T-helper 2 cell treated with Interferon-gamma antibody and Interleukin-4, amounts not matched to agents 5 μg/mL and 100 μg/mL, for 36 hours (primary cell): ENCODE results near the gene TRIP4.
"Not testable (repeated sequence)": the region's sequence is repeated elsewhere in the genome, so short reads cannot be mapped to it uniquely, and the experiment has no call there.

Experiments used
- DNase-seq: peaks from one replicate; pipeline ENCODE4 v3.0.0; 2021; ENCODE audit warnings: low spot score
- H3K27ac Mint-ChIP-seq: one replicate; pipeline ENCODE4 v1.8.0; 2021; ENCODE audit warnings: mild to moderate bottlenecking, mixed read lengths
- H3K27me3 Mint-ChIP-seq: one replicate; pipeline ENCODE4 v1.8.0; 2021; ENCODE audit warnings: low read depth, mixed read lengths
- H3K36me3 Mint-ChIP-seq: one replicate; pipeline ENCODE4 v1.8.0; 2021; ENCODE audit warnings: low read depth, mixed read lengths
- H3K4me1 Mint-ChIP-seq: one replicate; pipeline ENCODE4 v1.8.0; 2021; ENCODE audit warnings: low read depth, mixed read lengths
- H3K4me3 Mint-ChIP-seq: one replicate; pipeline ENCODE4 v1.8.0; 2022; ENCODE audit warnings: mild to moderate bottlenecking, moderate library complexity, mixed read lengths
- H3K9me3 Mint-ChIP-seq: one replicate; pipeline ENCODE4 v1.8.0; 2021; ENCODE audit warnings: mixed read lengths

Gene TRIP4

DNA sequence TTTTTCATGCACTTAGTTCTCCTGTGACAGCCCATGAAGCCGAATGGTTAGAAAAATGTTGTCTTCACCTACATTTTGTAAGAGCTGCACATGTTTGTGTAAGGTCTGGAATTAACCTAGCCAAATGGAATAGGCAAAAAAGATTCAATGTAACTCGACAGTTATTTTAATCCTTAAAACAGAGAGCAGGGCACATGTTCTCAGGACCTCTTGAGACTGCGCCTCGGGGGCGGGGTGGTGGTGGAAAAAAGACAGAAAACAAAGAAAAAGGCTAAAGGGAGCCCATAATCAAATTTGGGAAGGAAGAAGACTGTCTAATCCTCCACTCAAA is 31.0 kb upstream of the TRIP4 start:
- Mint-ChIP-seq H3K9me3 (no peaks in the 10 kb centered on the region), H3K27me3 (no peaks in the 10 kb centered on the region), H3K27ac (peak overlapping the region; percentile 81), H3K4me3 (peak overlapping the region; percentile 85), H3K36me3 (peaks cover 13% of the 10 kb centered on the region), H3K4me1 (peaks cover 19% of the 10 kb centered on the region)
- DNase-seq: no peak

DNA sequence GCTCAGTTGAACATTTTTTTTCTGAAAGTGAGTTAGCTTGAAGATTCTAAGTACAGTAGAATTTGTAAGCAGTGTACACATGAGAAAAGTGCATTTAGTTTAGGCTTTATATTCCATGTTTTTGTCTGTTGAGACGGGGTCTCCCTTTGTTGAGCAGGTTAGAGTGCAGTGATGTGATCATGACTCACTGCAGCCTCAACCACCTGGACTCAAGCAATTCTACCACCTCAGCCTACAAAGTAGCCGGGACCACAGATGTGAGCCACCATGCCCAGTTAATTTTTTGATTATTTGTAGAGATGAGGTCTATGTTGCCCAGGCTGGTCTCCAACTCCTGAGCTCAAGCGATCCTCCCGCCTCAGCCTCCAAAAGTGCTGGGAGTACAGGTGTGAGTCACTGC is 26.4 kb upstream of the TRIP4 start:
- no peak overlapping the region for H3K27ac Mint-ChIP-seq
- peaks cover 27% of the 10 kb centered on the region for H3K36me3 Mint-ChIP-seq
- no peak for DNase-seq
- no peak overlapping the region for H3K4me3 Mint-ChIP-seq
- peaks cover 10% of the 10 kb centered on the region for H3K4me1 Mint-ChIP-seq
- no peaks in the 10 kb centered on the region for H3K9me3 Mint-ChIP-seq
- no peaks in the 10 kb centered on the region for H3K27me3 Mint-ChIP-seq

DNA sequence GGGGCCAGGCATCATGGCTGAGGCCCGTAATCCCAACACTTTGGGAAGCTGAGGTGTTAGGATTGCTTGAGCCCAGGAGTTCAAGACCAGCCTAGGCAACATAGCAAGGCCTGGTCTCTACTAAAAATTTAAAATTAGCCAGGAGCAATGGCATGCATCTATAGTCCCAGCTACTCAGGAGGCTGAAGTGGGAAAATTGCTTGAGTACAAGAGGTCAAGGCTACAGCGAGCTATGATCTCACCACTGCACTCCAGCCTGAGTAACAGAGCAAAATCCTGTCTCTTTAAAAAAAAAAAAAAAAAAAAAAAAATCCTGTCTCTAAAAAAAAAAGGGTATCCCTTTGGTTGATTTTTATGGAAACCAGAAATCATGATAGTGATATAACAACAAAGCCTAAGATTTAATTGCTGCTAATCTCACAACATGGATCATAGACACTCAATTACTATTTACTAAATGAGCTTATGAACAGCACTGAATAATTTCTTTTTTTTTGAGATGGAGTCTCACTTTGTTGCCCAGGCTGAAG is 18.5 kb upstream of the TRIP4 start:
- Mint-ChIP-seq H3K4me1 (peaks cover 17% of the 10 kb centered on the region), H3K27me3 (no peaks in the 10 kb centered on the region), H3K36me3 (peaks cover 26% of the 10 kb centered on the region), H3K4me3 (no peak overlapping the region), H3K9me3 (no peaks in the 10 kb centered on the region), H3K27ac (no peak overlapping the region)
- no peak for DNase-seq

DNA sequence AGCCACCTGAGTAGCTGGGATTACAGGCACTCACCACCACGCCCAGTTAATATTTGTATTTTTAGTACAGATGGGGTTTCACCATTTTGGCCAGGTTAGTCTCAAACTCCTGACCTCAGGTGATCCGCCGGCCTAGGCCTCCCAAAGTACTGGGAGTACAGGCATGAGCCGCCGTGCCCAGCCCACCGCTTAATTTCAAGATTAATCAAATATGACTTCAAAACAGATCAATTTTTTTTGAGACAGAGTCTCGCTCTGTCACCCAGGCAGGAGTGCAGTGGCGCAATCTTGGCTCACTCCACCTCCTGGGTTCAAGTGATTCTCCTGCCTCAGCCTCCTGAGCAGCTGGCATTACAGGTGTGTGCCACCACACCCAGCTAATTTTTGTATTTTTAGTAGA is 16.3 kb upstream of the TRIP4 start:
- H3K27me3 Mint-ChIP-seq, H3K4me3 Mint-ChIP-seq, H3K27ac Mint-ChIP-seq, H3K9me3 Mint-ChIP-seq, DNase-seq: not testable (repeated sequence)
- peaks cover 21% of the 10 kb centered on the region for H3K4me1 Mint-ChIP-seq
- peaks cover 31% of the 10 kb centered on the region for H3K36me3 Mint-ChIP-seq

DNA sequence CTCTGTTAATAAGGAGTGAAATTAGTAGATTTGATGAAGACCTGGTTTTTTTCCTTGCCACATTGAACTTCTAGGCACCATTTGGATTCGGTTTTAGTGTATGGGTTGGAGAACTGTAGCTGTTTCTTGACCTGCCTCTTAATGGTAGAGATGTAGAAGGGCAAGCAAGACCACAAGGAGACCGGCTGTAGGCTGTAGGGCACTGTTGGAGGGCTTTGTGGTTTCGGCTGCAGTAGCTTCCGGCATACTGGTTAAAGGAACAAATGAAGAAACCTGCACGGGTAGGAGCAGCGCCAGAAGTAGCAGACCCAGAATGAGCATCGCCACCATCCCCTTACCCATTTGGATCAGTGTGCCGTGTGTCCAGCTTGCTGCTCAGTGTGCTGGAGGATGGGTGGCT is 14.3 kb upstream of the TRIP4 start:
- no peak for DNase-seq
- Mint-ChIP-seq H3K27me3 (no peaks in the 10 kb centered on the region), H3K4me1 (peaks cover 21% of the 10 kb centered on the region), H3K36me3 (peaks cover 38% of the 10 kb centered on the region), H3K4me3 (peak overlapping the region; percentile 64), H3K27ac (peak overlapping the region; percentile 64), H3K9me3 (no peaks in the 10 kb centered on the region)

DNA sequence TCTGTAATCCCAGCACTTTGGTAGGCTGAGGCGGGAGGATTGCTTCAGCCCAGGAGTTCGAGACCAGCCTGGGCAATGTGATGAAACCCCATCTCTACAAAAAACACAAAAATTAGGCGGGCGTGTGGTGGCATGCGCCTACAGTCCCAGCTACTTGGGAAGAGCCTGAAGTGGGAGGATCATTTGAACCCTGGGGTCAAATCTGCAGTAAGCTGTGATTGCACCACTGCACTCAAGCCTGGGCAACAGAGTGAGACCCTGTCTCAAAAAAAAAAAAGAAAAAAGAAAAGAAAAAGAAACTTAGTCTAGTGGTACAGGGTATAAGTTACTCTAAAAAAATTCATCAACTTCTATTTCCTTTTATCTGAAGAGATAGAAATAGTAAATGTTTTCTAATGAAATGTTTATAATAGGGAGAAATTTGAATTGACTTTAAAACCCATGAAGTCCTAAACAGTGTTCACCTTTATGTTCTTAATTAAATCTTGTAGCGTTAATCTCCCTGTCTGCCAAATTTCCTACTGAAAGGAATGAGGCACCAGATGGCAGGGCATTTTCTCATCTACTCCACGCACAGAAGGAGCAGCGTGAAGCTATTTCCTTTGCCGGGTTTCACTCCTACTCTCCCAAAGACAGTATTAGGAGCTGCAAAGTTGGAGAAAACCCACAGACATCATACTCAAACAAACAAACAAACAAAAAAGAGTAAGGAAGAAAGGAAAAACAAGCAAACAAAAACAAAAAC is 8.2 kb upstream of the TRIP4 start:
- peaks cover 32% of the 10 kb centered on the region for H3K36me3 Mint-ChIP-seq
- no peak for DNase-seq

DNA sequence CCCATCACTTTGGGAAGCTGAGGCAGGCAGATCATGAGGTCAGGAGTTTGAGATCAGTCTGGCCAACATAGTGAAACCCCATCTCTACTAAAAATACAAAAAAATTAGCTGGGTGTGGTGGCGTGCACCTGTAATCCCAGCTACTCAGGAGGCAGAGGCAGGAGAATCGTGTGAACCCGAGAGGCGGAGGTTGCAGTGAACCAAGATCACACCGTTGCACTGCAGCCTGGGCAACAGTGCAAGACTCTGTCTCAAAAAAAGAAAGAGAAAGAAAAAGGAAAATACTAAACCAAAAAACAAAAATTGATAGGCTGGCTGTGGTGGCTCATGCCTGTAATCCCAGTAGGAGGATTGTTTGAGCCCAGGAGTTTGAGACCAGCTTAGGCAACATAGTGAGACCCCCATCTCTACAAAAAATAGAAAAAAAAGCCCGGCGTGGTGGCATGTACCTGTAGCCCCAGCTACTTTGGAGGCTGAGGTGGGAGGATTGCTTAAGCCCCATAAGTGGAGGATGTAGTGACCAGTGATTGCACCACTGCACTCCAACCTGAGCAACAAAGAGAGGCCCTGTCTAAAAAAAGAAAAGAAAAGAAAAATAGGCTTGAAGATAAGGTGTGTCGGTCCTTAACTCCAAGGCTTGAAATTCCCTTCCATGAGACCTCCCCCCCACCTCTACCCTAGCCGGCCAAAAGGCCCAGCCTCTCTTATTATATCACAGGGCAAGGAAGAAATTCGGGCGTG is 7.3 kb upstream of the TRIP4 start:
- H3K9me3 Mint-ChIP-seq, H3K27me3 Mint-ChIP-seq, DNase-seq: not testable (repeated sequence)
- peaks cover 19% of the 10 kb centered on the region for H3K4me1 Mint-ChIP-seq
- peak overlapping the region; percentile 97 for H3K4me3 Mint-ChIP-seq
- peaks cover 27% of the 10 kb centered on the region for H3K36me3 Mint-ChIP-seq
- peak overlapping the region; percentile 96 for H3K27ac Mint-ChIP-seq

More for the DNA sequence above, 8.2 kb upstream of the TRIP4 start:
- H3K27me3 Mint-ChIP-seq: no peaks in the 10 kb centered on the region
- no peaks in the 10 kb centered on the region for H3K9me3 Mint-ChIP-seq
- H3K27ac Mint-ChIP-seq: peak overlapping the region; percentile 79
- H3K4me3 Mint-ChIP-seq: peak overlapping the region; percentile 97
- H3K4me1 Mint-ChIP-seq: peaks cover 19% of the 10 kb centered on the region

DNA sequence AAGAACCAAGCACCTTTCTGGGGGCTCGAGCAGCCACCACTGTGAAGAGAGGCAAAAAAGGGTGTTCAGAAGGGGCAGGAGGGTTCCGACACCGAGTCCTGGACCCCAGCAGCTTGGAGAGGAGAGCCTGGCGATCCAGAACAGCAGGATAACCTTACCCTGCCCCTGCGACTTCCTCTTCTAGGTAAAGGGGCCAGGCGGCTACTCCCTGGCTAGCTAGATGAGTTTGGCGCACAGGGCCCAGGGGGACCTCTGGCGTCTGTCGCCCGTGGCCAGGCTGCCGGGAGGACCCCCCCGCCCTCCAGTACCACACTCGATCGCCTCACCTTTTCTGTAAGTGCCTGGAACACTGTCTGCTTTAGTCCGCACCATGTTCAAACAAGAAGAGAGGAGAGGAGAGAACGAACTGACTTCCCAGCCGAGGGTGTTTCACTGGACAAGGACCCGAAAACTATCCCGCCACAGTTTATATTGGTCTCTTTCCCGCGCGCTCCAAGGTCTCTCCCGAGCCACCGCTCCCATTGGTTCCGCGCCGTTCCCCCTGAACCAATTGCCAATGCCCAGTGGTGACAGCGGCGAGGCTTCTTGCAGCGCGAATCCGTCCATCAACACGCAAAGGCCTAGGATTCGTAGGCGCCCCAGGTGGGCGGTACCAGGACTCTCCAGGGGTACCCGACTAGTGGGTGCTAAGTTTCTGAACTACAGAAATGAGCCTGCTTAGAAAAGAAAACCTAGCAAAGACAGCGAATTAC is 6.5 kb upstream of the TRIP4 start, which contains the start of gene PCLAF:
TSS of gene PCLAF (minus strand) at position 442 of the 752 bp plus-strand sequence. CDS start at position 372, 70 bp downstream.
- Mint-ChIP-seq H3K4me3 (peak within 1 kb of the TSS; percentile 97), H3K9me3 (no peaks in the 10 kb centered on the region), H3K27me3 (no peaks in the 10 kb centered on the region), H3K27ac (peak within 1 kb of the TSS; percentile 96), H3K4me1 (peaks cover 16% of the 10 kb centered on the region), H3K36me3 (peaks cover 23% of the 10 kb centered on the region)
- DNase-seq: peak; percentile 96

DNA sequence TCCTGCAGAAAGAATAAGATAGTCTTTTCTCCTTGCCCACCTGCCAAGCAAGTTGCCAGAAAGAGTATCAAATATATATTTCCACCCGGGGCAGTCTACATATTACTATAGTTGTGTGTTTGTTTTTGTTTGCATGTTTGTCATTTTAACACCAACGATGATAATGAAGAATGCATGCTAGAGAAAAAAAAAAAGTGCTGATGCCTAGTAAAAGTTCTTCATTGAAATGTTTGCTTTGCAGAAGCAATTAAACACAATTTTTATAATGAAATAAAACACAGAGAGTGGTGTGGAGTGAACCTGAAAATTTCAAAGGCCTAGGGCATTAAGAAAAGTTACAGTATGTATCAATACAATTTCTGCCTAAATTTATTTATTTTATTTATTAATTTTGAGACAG is 3.9 kb upstream of the TRIP4 start:
- no peaks in the 10 kb centered on the region for H3K27me3 Mint-ChIP-seq
- H3K27ac Mint-ChIP-seq: no peak overlapping the region
- no peak for DNase-seq
- peaks cover 25% of the 10 kb centered on the region for H3K4me1 Mint-ChIP-seq
- H3K9me3 Mint-ChIP-seq: no peaks in the 10 kb centered on the region
- H3K4me3 Mint-ChIP-seq: no peak overlapping the region
- peaks cover 21% of the 10 kb centered on the region for H3K36me3 Mint-ChIP-seq

DNA sequence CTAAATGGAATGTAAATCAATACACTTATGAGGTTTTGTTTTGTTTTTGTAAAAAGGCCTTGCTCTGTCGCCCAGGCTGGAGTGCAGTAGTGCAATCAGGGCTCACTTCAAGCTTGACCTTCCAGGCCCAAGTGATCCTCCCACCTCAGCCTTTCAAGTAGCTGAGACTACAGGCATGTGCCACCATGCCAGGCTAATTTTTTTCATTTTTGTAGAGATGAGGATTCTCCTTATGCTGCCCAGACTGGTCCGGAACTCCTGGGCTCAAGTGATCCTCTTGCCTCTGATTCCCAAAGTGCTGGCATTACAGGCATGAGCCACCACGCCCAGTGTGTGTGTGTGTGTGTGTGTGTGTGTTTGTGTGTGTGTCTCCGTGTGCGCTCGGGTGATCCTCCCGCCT is 1.3 kb upstream of the TRIP4 start:
- Mint-ChIP-seq H3K9me3 (no peaks in the 10 kb centered on the region), H3K27ac (no peak overlapping the region), H3K4me1 (peaks cover 28% of the 10 kb centered on the region), H3K4me3 (no peak overlapping the region), H3K36me3 (peaks cover 13% of the 10 kb centered on the region), H3K27me3 (no peaks in the 10 kb centered on the region)
- DNase-seq: no peak

DNA sequence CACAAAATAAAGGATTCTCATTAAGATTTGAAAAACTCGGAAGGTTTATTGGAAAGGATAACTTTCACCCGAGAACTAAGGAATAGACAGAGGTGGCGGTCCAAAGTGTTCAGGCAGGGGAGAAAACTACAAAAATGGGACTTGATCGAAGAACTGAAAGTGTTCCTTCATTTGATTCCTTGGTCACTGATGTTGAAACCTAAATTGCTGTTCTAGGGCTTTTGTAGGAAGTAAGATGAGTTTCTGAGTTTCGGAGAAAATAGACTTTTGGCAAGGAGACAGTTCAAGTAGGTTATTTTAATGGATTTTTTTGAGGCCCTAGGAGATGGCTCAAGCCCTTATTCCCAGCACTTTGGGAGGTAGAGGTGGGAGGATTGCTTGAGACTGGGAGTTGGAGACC is 1.4 kb downstream of the TRIP4 start:
- H3K9me3 Mint-ChIP-seq: no peaks in the 10 kb centered on the region
- no peak overlapping the region for H3K27ac Mint-ChIP-seq
- no peak for DNase-seq
- peaks cover 16% of the 10 kb centered on the region for H3K4me1 Mint-ChIP-seq
- H3K36me3 Mint-ChIP-seq: peaks cover 16% of the 10 kb centered on the region
- no peaks in the 10 kb centered on the region for H3K27me3 Mint-ChIP-seq
- H3K4me3 Mint-ChIP-seq: peak overlapping the region; percentile 97

DNA sequence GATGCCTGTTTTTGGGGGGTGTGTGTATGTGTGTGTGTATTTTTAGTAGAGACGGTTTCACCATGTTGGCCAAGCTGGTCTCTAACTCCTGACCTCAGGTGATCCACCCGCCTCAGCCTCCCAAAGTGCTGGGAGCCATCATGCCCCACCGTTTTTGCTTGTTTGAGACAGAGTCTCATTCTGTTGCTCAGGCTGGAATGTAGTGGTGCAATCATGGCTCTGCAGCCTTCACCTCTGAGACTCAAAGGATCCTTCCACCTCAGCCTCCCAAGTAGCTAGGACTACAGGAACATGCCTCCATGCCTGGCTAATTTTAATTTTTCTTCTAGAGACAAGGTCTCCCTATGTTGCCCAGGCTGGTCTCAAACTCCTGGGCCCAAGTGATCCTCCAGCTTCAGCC is 4.8 kb downstream of the TRIP4 start:
- not testable (repeated sequence) for H3K4me3 Mint-ChIP-seq, H3K27ac Mint-ChIP-seq, H3K27me3 Mint-ChIP-seq, H3K9me3 Mint-ChIP-seq, DNase-seq
- H3K4me1 Mint-ChIP-seq: peaks cover 18% of the 10 kb centered on the region
- peaks cover 33% of the 10 kb centered on the region for H3K36me3 Mint-ChIP-seq

DNA sequence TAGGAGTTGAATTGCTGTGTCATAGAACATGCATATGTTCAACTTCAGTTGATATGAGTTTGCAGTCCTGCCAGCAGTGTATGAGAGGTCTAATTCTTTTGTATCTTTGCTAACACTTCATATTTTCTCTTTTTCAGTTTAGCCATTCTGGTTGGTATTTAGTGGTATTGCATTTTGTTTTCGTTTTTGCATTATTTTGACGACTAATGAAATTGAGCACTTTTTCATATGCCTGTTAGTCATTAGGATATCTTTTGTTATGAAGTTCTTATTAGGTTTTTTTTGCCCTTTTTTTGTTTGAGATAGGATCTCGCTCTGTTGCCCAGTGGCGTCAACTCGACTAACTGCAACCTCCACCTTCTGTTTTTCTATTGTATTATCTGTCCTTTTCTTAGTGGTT is 9.2 kb downstream of the TRIP4 start:
- no peak for DNase-seq
- Mint-ChIP-seq H3K9me3 (no peaks in the 10 kb centered on the region), H3K36me3 (peaks cover 46% of the 10 kb centered on the region), H3K27me3 (no peaks in the 10 kb centered on the region), H3K4me3 (no peak overlapping the region), H3K4me1 (peaks cover 3% of the 10 kb centered on the region), H3K27ac (no peak overlapping the region)

DNA sequence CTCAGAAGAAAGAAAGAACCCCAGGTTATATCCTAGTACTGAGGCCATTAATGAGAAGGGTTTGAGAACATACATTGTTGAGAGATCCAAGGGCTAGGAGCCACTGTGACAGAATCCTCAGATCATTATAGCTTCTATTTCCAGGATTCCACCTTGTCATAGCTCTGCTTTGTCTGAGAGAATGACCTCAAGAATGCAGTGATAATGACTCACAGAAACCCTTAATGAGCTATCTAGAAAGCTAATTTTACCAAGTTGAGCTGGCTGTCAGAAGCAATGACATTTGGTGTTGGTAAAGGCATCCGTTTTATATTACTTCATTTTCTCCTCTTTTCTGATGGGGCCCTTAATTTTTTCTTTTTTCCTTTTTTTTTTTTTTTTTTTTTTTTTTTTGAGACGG is 10.9 kb downstream of the TRIP4 start:
- no peaks in the 10 kb centered on the region for H3K9me3 Mint-ChIP-seq
- H3K36me3 Mint-ChIP-seq: peaks cover 47% of the 10 kb centered on the region
- no peaks in the 10 kb centered on the region for H3K27me3 Mint-ChIP-seq
- H3K27ac Mint-ChIP-seq: no peak overlapping the region
- H3K4me1 Mint-ChIP-seq: peaks cover 3% of the 10 kb centered on the region
- DNase-seq: no peak
- no peak overlapping the region for H3K4me3 Mint-ChIP-seq
